Measurements from ENCODE around the gene PARD3B. TPM values are rescaled to one million over a fixed set of nuclear protein-coding genes. Genes with fewer than 3 reads are reported as not detected.

Gene PARD3B
- total RNA-seq, 1 experiment from 2014 or later: 10.1 TPM

- BruUV-seq (replicated peaks): no TSS peak
- no peak for DNase-seq
- CTCF ChIA-PET: no interaction called here
- Mint-ChIP-seq H3K27me3 (ENCODE audit: unreplicated experiment) (no peaks in the 10 kb centered on the region), H3K27ac (ENCODE audit: unreplicated experiment) (no peak overlapping the region), H3K4me1 (ENCODE audit: low read depth, unreplicated experiment) (no peaks in the 10 kb centered on the region), H3K36me3 (ENCODE audit: insufficient read depth, unreplicated experiment) (no peaks in the 10 kb centered on the region), H3K9me3 (ENCODE audit: low read depth, unreplicated experiment) (no peaks in the 10 kb centered on the region), H3K4me3 (ENCODE audit: low read depth, unreplicated experiment) (no peak overlapping the region)
- intact Hi-C loops (cut with micrococcal nuclease; ENCODE audit: unreplicated experiment): no loop called here
- TF ChIP-seq CTCF (IDR thresholded peaks at IDR 0.05; ENCODE audit: unreplicated experiment): no peak
These were observed 916.7 kb downstream of the PARD3B start for GRCh38 chr2:205461678-205462665.

GRCh38 chr2:205462681-205463345, 917.5 kb downstream of the PARD3B start:
- TF ChIP-seq CTCF (IDR thresholded peaks at IDR 0.05; ENCODE audit: unreplicated experiment): no peak
- intact Hi-C loops (cut with micrococcal nuclease; ENCODE audit: unreplicated experiment): no loop called here
- Mint-ChIP-seq H3K36me3 (ENCODE audit: insufficient read depth, unreplicated experiment) (no peaks in the 10 kb centered on the region), H3K27me3 (ENCODE audit: unreplicated experiment) (no peaks in the 10 kb centered on the region), H3K4me3 (ENCODE audit: low read depth, unreplicated experiment) (no peak overlapping the region), H3K27ac (ENCODE audit: unreplicated experiment) (no peak overlapping the region), H3K9me3 (ENCODE audit: low read depth, unreplicated experiment) (no peaks in the 10 kb centered on the region), H3K4me1 (ENCODE audit: low read depth, unreplicated experiment) (no peaks in the 10 kb centered on the region)
- CTCF ChIA-PET: interaction anchor here (0.7 kb wide), 1 partner anchor 511 kb away, joined by 4 read pairs; no protein-coding TSS in a partner anchor
- DNase-seq: no peak
- BruUV-seq (replicated peaks): no TSS peak

GRCh38 chr2:205463466-205464025, 918.3 kb downstream of the PARD3B start:
- BruUV-seq (replicated peaks): no TSS peak

More at GRCh38 chr2:205463466-205464025, 918.3 kb downstream of the PARD3B start:
- Mint-ChIP-seq H3K27me3 (ENCODE audit: unreplicated experiment) (no peaks in the 10 kb centered on the region), H3K4me3 (ENCODE audit: low read depth, unreplicated experiment) (no peak overlapping the region), H3K27ac (ENCODE audit: unreplicated experiment) (no peak overlapping the region), H3K4me1 (ENCODE audit: low read depth, unreplicated experiment) (no peaks in the 10 kb centered on the region), H3K9me3 (ENCODE audit: low read depth, unreplicated experiment) (no peaks in the 10 kb centered on the region), H3K36me3 (ENCODE audit: insufficient read depth, unreplicated experiment) (no peaks in the 10 kb centered on the region)
- DNase-seq: no peak
- no peak for TF ChIP-seq CTCF (IDR thresholded peaks at IDR 0.05; ENCODE audit: unreplicated experiment)
- intact Hi-C loops (cut with micrococcal nuclease; ENCODE audit: unreplicated experiment): no loop called here
- CTCF ChIA-PET: interaction anchor here (0.7 kb wide), 1 partner anchor 511 kb away, joined by 4 read pairs; no protein-coding TSS in a partner anchor
